ENCODE measurements around the gene CEMIP.

The CEMIP gene

DNA sequence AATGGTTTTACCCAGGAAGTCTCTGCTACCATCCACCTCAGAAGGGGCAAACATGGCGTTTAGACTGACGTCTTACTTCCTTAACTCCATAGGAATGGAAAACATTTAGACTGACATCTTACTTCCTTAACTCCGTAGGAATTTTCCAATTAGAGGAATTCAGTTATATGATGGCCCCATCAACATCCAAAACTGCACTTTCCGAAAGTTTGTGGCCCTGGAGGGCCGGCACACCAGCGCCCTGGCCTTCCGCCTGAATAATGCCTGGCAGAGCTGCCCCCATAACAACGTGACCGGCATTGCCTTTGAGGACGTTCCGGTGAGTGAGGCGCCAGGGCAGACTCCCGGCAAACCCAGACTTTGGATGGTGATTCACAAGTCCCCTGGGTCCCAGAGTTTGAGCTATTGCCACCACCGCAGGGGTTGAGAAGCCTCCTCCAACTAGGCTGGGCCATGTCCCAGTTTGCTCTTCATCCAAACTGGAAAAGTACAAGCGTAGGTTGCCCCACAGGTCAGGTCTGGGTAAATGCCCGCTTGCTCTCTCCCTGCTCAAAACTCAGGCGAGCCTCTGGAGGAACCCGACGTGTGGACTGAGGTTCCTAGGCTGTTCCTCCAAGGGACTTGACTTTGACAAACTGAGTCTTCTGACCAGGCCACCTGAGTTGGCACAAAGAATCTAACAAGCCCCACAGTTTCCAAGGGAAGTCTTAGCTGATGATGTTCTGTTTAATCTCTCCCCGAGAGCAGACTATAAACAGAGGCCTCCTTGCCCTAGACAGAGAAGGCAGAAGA lies 152.7 kb downstream of the CEMIP start:
- no peak for DNase-seq
- in situ Hi-C loops (cut with HindIII; ENCODE audit: low pct_ligation_motif_present, low pct_unique_long_range_greater_than_20kb, low sequenced_read_pairs) = no loop called here

DNA sequence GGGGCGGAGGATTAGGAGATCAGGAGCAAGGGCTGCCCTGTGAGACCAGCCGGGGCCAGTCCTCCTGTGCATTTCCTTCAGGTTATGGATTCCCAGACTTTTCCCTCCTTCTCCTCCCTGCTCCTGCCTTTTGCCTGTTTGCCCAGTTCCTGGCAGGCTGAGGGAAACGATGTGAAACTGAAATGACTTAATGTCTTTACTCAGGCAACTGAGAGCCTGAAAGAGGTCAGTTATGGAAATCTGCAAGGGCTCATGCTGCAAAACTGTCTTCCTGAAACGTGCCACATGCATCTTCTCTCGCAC lies 153.3 kb downstream of the CEMIP start:
- DNase-seq = no peak
- in situ Hi-C loops (cut with HindIII; ENCODE audit: low pct_ligation_motif_present, low pct_unique_long_range_greater_than_20kb, low sequenced_read_pairs) = no loop called here

DNA sequence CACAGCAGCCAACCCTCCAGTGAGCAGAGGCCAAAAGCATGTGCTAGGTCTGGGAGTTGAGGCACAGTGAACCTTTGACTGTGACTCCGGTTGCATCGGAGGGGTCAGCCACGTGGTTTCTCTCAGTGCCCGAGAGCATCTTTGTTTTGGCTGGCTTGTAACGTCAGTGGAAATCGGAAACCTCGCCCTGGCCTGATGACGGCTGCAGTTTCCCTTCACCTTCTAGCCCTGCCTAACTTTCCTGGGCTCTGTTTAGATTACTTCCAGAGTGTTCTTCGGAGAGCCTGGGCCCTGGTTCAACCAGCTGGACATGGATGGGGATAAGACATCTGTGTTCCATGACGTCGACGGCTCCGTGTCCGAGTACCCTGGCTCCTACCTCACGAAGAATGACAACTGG lies 153.8 kb downstream of the CEMIP start:
- in situ Hi-C loops (cut with HindIII; ENCODE audit: low pct_ligation_motif_present, low pct_unique_long_range_greater_than_20kb, low sequenced_read_pairs) = no loop called here
- DNase-seq = no peak

DNA sequence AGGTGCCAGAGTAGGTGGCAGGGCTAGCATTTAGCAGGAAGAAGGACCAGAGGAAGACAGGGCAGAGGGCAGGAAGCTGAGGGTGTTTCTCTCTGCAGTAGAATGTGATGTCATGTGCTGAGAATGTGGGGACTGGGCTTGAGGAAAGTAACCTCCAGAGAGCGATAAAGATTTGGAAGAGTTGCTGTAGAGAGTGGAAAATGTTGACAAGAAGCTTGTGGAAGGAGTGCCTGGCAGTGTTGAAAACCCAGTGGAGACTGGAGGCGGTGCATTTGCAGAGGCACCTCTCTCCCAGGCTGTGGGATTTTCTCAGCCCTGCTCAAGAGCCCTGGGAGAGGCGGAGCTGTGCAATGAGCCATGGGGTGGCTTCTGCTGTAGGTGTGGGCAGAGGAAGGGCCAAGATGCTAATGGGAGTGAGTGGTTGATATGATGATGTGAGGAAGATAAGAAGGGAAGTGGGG lies 155.6 kb downstream of the CEMIP start:
- DNase-seq = peak; percentile 68
- in situ Hi-C loops (cut with HindIII; ENCODE audit: low pct_ligation_motif_present, low pct_unique_long_range_greater_than_20kb, low sequenced_read_pairs) = no loop called here

DNA sequence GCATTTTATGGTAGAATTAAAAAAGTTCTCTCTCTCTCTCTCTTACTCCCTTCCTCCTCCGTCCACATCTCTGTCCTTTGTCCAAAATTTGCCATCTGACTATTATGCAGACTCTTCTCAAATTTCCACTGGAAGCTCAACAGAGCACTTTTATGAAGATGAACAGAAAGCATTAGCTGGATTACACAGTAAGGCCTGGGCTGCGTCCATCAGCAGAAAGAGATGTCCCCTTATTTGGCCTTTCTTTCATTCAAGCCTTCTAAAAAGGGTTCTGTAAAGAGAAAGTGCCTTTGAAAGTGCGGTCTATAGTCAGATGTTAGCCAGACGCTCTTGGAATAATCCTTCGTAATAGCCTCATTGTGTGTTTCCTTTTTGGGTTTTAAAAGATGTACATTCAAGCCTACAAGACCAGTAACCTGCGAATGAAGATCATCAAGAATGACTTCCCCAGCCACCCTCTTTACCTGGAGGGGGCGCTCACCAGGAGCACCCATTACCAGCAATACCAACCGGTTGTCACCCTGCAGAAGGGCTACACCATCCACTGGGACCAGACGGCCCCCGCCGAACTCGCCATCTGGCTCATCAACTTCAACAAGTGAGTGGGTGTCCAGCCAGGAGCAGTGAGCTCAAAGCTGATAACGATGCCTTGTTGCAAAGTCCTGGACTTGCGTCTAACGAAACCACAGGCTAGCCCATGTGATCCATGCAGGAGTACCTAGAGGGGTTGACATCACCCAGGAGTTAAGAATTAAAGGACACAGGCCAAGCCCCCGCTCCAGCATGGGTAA lies 157.3 kb downstream of the CEMIP start:
- DNase-seq = no peak
- in situ Hi-C loops (cut with HindIII; ENCODE audit: low pct_ligation_motif_present, low pct_unique_long_range_greater_than_20kb, low sequenced_read_pairs) = no loop called here

DNA sequence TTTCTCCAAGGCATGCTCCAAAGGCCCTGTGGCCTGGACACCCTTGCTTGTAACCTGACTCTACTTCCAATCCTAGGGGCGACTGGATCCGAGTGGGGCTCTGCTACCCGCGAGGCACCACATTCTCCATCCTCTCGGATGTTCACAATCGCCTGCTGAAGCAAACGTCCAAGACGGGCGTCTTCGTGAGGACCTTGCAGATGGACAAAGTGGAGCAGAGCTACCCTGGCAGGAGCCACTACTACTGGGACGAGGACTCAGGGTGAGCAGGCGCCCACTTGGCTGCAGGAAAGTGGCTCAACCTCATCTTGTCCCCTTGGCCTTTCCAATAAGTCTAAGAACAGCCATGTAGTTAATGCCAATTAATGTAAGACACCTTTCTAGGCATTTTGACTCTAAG lies 158.5 kb downstream of the CEMIP start:
- in situ Hi-C loops (cut with HindIII; ENCODE audit: low pct_ligation_motif_present, low pct_unique_long_range_greater_than_20kb, low sequenced_read_pairs) = no loop called here

DNA sequence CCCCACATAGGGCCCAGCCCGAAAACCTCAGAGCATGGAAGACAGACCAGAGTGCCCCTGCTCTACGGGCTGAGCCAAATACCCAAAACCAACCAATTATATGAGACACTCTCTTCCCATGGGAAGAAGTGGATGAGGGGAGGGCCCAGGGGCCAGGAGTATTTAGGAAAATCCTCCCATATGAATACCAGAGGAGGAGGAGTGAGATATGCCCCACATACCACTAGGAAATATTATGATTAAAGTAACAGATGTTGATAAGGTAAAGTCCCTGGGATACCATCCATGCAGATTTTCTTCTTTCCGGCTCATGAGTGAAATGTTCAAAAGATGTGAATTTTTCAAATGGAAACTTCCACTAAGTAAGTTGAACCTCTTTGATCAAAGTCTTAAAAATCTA lies 160.0 kb downstream of the CEMIP start:
- DNase-seq = no peak
- in situ Hi-C loops (cut with HindIII; ENCODE audit: low pct_ligation_motif_present, low pct_unique_long_range_greater_than_20kb, low sequenced_read_pairs) = no loop called here

More for the DNA sequence above, 158.5 kb downstream of the CEMIP start:
- no peak for DNase-seq

DNA sequence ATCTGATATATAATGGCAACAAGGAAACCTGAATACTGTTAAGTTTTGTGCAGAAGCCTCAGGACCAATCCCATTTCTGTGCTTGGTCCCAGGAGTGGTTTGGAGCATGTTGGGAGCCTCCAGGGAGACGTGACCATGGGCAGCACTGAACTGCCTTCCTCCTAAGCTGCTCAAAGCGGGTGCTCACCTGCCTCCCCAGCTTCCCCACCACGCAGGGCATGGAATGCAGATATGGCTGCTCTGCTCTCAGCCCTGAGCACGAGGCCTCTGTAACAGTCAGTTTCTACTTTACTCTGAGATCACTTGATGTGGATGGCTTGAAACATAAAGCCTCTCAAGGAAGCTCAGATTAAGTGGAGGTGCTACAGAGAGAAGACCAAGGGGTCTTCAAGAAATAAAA lies 161.2 kb downstream of the CEMIP start:
- no peak for DNase-seq
- in situ Hi-C loops (cut with HindIII; ENCODE audit: low pct_ligation_motif_present, low pct_unique_long_range_greater_than_20kb, low sequenced_read_pairs) = no loop called here

DNA sequence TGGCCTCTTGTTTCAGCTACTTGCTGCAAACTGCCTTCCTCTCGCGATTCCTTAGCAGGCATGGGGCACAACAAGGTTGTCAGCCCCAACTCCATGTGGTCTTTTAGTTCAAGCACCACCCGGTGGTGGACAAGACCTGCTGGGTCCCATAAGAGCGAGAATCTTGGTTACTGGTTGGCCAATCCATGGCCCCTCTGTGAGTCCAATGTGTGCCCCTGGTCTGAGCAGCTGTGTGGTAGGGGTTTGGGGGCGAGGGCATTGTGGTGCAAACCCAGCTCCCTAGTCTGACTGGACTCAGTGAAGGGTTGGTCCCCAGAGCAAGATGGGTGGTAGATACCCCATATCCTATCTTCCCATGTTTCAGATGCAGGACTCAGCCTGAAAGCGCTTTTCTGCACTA lies 161.7 kb downstream of the CEMIP start:
- DNase-seq = no peak
- in situ Hi-C loops (cut with HindIII; ENCODE audit: low pct_ligation_motif_present, low pct_unique_long_range_greater_than_20kb, low sequenced_read_pairs) = no loop called here

DNA sequence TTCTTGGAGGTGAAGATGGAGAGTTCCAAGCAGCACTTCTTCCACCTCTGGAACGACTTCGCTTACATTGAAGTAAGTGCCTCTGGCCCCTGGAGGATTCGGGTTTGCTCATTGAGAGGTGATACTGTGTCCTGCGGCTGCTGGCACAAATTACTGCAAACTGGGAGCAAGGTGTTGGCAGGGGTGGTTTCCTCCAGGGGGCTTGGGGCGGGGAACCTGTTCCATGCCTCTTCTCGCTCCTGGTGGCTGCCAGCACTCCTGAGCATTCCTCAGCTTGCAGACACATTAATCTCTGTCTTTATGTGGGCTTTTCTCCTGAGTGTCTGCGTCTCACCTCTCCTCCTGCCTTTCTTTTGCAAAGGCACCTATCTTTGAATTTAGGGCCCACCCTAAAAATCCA lies 163.1 kb downstream of the CEMIP start:
- in situ Hi-C loops (cut with HindIII; ENCODE audit: low pct_ligation_motif_present, low pct_unique_long_range_greater_than_20kb, low sequenced_read_pairs) = no loop called here
- no peak for DNase-seq

DNA sequence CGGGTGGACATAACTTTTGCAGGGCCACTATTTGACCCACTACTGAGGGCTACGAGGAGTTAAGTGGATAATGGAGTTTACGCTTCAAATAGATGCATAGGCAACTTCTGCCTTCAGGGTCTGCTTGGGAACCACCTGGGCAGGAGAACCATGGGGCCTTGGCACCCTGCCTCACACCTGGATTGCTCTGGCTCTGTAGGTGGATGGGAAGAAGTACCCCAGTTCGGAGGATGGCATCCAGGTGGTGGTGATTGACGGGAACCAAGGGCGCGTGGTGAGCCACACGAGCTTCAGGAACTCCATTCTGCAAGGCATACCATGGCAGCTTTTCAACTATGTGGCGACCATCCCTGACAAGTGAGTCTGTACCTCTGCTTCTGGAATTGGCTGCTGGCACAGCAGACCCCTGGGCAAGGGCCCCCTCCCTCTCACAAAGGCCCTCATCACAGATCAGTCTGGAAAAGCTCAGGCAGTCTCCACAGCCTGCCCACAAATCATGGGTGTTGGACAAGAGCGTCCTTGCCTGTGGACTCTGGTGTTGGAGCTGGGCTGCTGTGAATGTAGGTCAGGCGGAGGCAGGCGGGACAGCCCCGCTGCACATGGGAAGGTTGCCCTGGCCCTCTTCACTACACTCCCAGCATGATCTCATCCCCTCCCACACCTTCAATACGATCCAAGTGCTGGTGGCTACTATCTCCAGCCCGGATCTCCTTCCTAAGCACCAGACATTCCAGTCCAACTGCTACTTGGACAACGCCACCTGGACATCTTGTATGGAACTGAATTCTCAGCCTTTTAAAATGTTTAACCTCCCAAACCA lies 163.8 kb downstream of the CEMIP start:
- no peak for DNase-seq
- in situ Hi-C loops (cut with HindIII; ENCODE audit: low pct_ligation_motif_present, low pct_unique_long_range_greater_than_20kb, low sequenced_read_pairs) = no loop called here

DNA sequence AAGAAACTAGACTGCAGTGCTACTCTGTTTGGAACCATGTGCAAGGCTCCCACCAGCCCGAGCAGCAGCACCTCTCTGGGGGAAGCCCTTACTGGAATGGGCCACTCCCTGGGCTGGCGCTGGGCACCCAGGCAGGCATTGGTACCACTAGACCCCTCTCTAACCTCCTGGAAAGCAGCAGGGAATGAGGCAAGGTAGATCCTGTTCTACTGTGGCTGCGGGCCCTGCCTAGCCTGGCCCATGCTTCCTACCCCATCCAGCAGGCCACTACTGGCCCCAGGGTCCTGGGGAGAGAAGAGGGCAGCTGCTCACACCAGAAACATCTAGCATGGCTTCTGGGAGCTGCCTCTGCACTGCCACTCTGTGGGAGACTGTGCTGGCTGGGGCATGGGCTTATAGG lies 165.6 kb downstream of the CEMIP start:
- in situ Hi-C loops (cut with HindIII; ENCODE audit: low pct_ligation_motif_present, low pct_unique_long_range_greater_than_20kb, low sequenced_read_pairs) = no loop called here
- DNase-seq = no peak

DNA sequence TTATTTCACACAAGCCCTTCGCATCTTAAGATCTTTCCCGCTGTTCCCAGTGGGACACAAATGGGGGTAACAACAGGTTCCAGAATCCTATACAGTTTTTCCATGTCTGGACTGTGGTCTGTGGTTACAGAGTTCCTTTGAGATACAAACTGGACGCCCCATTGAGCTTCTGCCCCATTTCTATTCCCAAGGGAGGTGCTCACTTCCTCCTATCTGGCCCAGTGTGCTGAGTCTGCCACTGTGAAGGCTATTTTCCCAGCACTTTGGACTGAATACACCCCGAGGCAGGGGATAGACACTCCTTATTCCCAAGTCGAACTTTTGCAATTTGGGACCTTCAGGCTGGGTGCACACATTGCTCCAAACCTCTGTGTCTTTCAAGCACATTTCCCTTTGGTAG lies 166.4 kb downstream of the CEMIP start:
- no peak for DNase-seq
- in situ Hi-C loops (cut with HindIII; ENCODE audit: low pct_ligation_motif_present, low pct_unique_long_range_greater_than_20kb, low sequenced_read_pairs) = no loop called here

DNA sequence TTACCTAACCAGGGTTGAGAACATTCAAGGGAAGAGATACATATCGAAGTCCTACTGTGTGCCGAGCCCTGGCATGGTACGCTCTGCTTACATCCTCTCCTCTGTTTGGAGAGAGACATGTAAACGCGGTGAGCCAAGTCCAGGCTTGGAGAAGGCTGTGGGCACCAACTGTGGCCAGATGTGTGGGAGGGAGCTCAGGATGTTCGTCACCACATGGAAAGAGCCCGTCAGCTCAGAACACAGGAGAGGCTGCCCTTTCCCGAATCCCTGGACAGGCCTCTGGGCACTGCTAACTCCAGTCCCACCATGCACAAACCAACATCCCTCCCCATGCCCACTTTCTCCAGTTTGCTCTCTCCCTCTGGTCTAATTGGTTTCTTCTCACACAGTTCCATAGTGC lies 167.4 kb downstream of the CEMIP start:
- DNase-seq = no peak
- in situ Hi-C loops (cut with HindIII; ENCODE audit: low pct_ligation_motif_present, low pct_unique_long_range_greater_than_20kb, low sequenced_read_pairs) = no loop called here

DNA sequence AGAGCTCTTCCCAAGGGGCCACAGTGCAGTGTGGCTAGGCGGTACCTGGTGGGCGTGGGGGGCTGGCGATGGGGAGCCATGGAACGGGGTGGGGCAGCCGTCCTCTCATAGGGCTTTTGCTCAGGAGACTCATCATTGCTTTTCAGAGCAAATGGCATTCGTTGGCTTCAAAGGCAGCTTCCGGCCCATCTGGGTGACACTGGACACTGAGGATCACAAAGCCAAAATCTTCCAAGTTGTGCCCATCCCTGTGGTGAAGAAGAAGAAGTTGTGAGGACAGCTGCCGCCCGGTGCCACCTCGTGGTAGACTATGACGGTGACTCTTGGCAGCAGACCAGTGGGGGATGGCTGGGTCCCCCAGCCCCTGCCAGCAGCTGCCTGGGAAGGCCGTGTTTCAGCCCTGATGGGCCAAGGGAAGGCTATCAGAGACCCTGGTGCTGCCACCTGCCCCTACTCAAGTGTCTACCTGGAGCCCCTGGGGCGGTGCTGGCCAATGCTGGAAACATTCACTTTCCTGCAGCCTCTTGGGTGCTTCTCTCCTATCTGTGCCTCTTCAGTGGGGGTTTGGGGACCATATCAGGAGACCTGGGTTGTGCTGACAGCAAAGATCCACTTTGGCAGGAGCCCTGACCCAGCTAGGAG lies 169.6 kb downstream of the CEMIP start:
- in situ Hi-C loops (cut with HindIII; ENCODE audit: low pct_ligation_motif_present, low pct_unique_long_range_greater_than_20kb, low sequenced_read_pairs) = no loop called here

DNA sequence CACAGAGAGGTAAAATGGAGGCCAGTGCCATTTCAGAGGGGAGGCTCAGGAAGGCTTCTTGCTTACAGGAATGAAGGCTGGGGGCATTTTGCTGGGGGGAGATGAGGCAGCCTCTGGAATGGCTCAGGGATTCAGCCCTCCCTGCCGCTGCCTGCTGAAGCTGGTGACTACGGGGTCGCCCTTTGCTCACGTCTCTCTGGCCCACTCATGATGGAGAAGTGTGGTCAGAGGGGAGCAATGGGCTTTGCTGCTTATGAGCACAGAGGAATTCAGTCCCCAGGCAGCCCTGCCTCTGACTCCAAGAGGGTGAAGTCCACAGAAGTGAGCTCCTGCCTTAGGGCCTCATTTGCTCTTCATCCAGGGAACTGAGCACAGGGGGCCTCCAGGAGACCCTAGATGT lies 170.6 kb downstream of the CEMIP start:
- in situ Hi-C loops (cut with HindIII; ENCODE audit: low pct_ligation_motif_present, low pct_unique_long_range_greater_than_20kb, low sequenced_read_pairs) = no loop called here
- DNase-seq = no peak

More for the DNA sequence above, 169.6 kb downstream of the CEMIP start:
- no peak for DNase-seq

DNA sequence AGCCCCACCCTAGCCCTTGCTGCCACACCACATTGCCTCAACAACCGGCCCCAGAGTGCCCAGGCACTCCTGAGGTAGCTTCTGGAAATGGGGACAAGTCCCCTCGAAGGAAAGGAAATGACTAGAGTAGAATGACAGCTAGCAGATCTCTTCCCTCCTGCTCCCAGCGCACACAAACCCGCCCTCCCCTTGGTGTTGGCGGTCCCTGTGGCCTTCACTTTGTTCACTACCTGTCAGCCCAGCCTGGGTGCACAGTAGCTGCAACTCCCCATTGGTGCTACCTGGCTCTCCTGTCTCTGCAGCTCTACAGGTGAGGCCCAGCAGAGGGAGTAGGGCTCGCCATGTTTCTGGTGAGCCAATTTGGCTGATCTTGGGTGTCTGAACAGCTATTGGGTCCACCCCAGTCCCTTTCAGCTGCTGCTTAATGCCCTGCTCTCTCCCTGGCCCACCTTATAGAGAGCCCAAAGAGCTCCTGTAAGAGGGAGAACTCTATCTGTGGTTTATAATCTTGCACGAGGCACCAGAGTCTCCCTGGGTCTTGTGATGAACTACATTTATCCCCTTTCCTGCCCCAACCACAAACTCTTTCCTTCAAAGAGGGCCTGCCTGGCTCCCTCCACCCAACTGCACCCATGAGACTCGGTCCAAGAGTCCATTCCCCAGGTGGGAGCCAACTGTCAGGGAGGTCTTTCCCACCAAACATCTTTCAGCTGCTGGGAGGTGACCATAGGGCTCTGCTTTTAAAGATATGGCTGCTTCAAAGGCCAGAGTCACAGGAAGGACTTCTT lies 171.3 kb downstream of the CEMIP start:
- in situ Hi-C loops (cut with HindIII; ENCODE audit: low pct_ligation_motif_present, low pct_unique_long_range_greater_than_20kb, low sequenced_read_pairs) = no loop called here
- DNase-seq = no peak

DNA sequence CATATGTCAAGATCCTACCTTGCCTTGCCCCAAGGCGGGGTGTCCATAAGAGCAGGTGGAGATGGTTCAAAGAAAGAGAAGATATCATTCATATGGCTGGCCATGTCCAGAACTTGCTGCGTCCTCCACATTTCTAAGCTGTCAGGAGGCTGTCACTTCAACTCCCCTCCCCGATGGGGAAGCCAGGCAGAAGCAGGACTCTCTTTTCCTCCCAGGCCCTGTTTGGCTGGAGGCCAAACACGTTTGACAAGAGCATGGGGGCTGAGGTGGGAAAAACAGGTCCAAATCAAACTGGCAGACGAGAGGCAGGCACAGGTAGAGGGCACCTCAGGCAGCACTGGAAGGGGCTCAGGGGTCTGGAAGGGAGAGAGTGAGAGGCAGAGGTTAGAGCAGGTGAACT lies 172.8 kb downstream of the CEMIP start:
- in situ Hi-C loops (cut with HindIII; ENCODE audit: low pct_ligation_motif_present, low pct_unique_long_range_greater_than_20kb, low sequenced_read_pairs) = no loop called here
- DNase-seq = no peak
